Measurements from ENCODE around the gene DAAM2.

DAAM2 gene

GRCh38 chr6:39841291-39841690, 49.1 kb downstream of the DAAM2 start:
- no peak for DNase-seq (ENCODE audit: extremely low spot score, insufficient read length, low read depth)
- no peak for FAIRE-seq

GRCh38 chr6:39841923-39842322, 49.7 kb downstream of the DAAM2 start:
- FAIRE-seq (no peak), DNase-seq (ENCODE audit: extremely low spot score, insufficient read length, low read depth) (no peak)

DNA sequence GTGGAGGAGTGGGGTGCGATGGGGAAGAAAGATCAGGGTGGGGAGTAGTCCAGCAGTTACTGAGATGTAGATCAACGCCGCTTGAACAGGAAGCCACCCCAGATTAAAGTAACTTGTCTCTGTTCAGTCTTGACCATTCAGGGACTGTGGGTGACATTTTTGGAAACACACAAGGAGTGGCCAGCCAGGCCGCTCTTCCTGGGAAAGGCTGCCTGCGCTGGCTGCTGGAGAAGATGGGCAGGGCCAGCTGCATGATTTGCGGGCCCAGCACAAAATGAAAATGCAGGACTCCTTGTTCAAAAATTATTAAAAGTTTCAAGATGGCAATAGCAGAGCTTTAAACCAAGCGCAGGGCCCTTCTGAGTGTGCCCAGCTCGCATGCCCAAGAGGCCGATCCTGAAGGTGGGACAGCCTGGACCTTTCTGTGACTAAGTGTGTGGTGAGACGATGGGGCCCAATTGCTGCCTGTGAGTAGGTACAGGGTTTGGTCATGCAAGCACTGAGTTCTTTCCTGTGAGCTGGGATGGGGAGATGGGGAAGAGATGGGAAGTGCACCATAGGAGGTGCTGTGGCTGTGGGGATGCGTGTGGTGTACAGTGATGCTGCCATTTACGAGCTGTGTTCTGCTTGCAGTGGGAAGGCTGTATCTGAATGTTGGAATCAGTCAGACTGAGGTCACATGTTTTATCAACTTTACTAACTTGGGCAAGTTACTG, 51.3 kb downstream of the DAAM2 start:
- FAIRE-seq (no peak), DNase-seq (ENCODE audit: extremely low spot score, insufficient read length, low read depth) (no peak)

GRCh38 chr6:39844866-39845265, 52.7 kb downstream of the DAAM2 start:
- peak; percentile 33 for FAIRE-seq
- no peak for DNase-seq (ENCODE audit: extremely low spot score, insufficient read length, low read depth)

DNA sequence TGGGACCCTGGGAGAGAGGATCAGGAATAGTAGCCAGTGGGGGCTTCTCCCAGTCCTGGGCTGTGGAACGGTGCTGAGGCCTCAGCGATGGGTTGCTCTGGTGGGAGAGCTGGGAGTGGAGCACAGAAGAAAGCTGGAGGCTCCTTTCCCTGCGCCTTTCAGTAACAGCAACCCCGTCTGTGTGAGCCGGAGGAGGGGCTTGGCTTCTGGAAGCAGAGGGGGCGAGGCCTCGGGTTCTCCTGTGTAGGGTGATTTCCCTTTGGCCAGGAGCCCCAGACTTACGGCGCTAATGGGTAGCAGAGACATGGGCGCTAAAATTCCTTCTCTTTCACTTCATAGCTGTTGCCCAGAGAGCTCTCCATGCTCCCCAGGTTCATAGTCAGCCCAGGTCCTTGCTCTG, 55.0 kb downstream of the DAAM2 start:
- DNase-seq (ENCODE audit: extremely low spot score, insufficient read length, low read depth): no peak
- no peak for FAIRE-seq

- DNase-seq (ENCODE audit: extremely low spot score, insufficient read length, low read depth) (no peak), FAIRE-seq (no peak)
These were observed 56.0 kb downstream of the DAAM2 start for GRCh38 chr6:39848171-39848570.

DNA sequence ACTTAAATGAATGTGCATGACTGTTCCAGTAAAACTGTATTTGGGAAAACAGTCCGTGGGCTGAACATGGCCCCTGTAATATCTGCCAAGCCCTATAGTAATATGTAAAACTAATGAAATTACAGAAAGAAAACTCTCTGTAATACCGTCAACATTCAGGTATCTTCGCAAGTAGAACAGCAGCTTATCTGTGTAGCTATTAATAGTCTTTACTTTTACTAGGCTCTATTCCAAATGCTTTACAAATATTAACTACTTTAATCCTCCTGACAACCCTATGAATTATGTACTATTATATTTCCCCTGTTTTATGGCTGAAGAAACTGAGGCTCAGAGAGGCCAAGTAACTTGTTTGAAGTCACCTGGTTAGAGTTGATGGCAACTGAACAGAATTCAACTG, 57.1 kb downstream of the DAAM2 start:
- no peak for FAIRE-seq

DNA sequence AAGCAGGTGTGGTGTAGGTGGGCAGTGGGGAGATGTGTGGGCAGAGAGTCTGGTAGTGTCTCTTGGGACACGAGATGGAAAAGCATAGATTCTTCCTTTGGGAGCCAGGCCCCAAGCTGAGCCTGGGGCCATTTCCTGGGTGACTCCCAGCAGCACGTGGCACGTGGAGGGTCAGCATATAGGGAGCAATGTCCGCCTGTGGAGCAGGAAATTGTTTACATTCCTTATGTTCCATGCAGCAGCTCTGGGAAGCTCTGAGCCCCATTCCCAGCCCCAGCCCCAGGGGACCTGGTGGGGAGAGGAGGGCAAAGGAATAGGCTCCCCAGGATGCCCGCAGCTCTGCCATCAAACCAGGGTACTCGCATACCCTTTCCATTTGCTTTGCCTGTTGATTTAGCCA, 57.6 kb downstream of the DAAM2 start:
- FAIRE-seq: no peak
- DNase-seq (ENCODE audit: extremely low spot score, insufficient read length, low read depth): no peak

More for the DNA sequence above, 57.1 kb downstream of the DAAM2 start:
- DNase-seq (ENCODE audit: extremely low spot score, insufficient read length, low read depth): no peak

DNA sequence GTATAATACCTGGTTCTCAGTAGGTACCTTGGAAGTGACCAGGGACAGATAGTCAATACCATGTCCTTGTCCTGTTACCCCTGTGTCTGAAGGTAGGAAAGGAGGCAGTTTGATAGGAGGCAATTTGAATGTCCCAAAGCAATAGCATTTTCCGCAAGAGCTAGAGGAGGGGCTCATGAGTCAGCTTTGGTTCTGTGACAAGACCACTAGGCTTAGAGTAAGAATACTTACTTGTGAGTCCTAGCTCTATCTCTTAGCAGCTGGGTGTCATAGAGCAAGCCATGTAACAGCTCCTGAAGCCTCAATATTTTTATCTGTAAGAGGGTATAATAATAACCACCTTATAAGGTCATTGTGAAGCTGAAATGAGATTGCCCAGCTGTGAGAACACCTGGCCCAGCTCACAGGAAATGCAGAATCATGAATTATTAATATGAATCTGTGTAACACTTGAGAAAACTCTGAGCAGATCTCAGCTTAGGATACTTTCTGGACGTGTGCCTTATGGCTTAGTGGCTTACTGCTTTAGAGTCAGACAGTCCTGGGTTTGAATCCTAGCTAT, 58.6 kb downstream of the DAAM2 start:
- DNase-seq (ENCODE audit: extremely low spot score, insufficient read length, low read depth) (no peak), FAIRE-seq (no peak)

GRCh38 chr6:39851331-39851730, 59.2 kb downstream of the DAAM2 start:
- DNase-seq (ENCODE audit: extremely low spot score, insufficient read length, low read depth): no peak
- no peak for FAIRE-seq

- FAIRE-seq: no peak
- no peak for DNase-seq (ENCODE audit: extremely low spot score, insufficient read length, low read depth)
These were observed 60.1 kb downstream of the DAAM2 start for GRCh38 chr6:39852324-39852723.

DNA sequence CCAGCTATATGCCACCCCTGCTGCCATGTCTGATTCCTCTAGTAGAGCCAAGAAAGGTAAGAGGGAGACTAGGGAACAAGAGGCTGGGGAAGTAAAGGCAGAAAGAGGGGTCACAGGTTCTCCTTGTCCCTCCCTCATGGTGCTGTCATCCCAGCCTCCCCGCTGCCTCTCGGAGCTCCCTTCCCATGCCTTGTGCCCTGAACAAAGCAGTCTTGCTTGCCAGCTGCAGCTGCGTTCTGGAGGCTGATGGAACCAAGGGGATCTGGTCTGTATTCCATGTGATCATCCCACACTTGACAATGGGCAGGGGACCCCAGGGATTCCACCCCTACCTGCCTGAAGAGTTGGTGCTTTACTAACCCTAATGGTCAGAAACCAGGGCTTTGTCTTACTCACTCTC, 61.4 kb downstream of the DAAM2 start:
- FAIRE-seq: no peak
- no peak for DNase-seq (ENCODE audit: extremely low spot score, insufficient read length, low read depth)

- no peak for DNase-seq (ENCODE audit: extremely low spot score, insufficient read length, low read depth)
- FAIRE-seq: no peak
These were observed 63.3 kb downstream of the DAAM2 start for GRCh38 chr6:39855356-39855995.

DNA sequence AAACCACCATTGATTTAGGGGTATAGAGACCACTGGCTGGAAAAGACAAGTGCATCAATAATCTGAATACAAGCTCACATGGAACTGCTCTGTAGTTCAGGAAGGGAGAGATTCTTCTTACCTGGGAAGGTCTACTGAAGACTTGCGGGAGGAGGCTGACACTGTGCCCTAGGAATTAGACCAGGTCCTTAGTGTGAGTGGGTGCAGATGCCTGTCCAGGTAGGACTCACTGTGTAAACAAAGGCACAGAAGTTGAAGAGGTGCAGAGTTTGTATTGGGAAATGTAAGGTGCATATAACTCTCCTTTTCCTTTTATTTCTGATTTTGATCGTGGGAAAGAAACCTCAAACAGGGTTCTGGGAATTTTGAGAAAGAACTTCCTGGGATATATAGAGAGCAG, 66.8 kb downstream of the DAAM2 start:
- DNase-seq (ENCODE audit: extremely low spot score, insufficient read length, low read depth): no peak
- no peak for FAIRE-seq

- no peak for DNase-seq (ENCODE audit: extremely low spot score, insufficient read length, low read depth)
- no peak for FAIRE-seq
These were observed 69.5 kb downstream of the DAAM2 start for GRCh38 chr6:39861663-39862062.

DNA sequence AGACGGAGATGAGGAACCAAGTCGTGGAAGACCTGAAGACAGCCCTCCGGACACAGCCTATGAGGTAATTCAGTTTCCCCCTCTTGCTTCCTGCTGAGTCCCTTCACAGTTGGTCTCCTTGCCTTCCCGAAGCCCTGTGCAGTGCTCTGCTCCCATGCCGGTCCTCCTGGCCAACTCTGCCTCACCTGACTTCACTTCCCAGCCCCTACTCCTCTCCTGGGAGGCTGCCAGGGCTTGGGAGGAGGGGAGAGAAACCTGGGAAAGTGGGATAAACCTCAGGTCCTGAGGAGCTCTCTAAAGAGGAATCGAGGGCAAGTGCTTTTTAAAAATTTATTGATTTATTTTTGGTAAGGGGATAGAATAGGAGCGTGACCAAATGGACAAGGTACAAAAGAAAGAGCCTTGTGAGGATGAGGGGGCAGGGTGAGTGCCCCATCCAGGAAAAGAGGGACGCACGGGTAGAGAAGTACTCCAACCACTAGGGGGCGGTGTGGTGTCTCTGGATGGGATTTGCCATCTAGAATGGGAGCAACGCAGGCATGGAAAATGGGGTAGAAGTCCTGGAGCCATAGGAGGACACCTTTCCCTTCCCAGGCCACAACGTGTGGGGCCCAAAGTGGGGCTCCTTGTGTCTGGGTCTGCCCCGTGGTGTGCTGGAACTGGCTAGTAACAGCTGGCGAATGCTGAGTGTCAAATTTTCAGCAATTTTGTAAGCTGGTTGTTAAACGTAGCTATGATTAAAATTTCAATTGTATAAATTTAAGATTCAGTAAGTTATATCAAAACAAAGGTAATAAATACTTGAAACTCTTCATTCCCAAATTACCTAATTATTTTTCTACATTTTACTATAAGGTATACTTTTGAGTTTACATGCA, 73.1 kb downstream of the DAAM2 start:
- DNase-seq (ENCODE audit: extremely low spot score, insufficient read length, low read depth) (no peak), FAIRE-seq (no peak)

DNA sequence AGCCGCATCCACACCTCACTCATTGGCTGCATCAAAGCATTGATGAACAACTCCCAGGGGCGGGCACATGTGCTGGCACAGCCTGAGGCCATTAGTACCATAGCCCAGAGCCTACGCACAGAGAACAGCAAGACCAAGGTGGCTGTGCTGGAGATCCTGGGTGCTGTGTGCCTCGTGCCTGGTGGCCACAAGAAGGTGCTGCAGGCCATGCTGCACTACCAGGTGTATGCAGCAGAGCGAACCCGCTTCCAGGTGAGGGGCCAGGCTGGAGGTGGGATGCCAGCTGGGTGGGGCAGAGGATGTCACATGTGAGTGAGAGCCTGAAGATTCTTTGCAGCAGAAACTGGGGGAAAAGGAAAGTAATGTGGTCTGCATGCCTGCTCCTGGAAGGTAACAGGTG, 75.4 kb downstream of the DAAM2 start:
- FAIRE-seq (no peak), DNase-seq (ENCODE audit: extremely low spot score, insufficient read length, low read depth) (no peak)

DNA sequence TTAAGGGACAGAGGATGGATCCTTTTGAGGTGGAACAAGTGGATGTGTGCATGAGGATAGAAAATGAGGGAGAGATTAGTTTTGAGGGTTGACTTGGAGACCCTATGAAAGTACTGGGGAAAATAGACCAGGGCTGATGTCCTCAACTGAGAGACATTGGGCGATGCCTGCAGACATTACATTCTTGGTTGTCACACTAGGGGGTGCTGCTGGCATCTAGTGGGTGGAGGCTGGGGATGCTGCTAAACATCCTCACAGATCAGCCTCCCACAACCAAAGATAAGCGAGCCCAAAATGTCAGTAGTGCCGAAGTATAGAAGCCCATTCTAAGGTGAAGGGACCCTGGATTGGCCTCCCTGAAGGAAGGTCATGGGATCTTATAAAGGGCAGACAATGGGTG, 78.8 kb downstream of the DAAM2 start:
- FAIRE-seq (no peak), DNase-seq (ENCODE audit: extremely low spot score, insufficient read length, low read depth) (no peak)

DNA sequence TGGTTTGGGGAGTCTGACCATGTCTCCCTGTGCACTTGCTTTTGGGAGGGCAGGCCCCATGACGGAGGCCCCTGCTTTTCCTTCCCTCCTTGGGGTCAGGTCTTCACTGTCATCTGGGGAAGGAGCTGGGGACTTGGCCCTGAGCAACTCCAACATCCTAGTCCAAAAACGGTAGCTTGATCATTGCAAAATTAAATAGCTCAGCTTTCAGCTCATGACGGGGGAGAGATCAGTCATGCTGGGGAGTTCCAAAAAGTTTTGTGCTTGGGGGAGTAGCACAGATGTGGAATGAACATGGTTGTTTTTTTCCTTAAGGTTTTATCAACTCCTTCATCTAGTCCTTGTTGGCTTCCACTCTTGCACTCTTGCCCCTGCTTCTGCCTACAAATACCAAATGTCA, 81.3 kb downstream of the DAAM2 start:
- FAIRE-seq: no peak
- no peak for DNase-seq (ENCODE audit: extremely low spot score, insufficient read length, low read depth)

GRCh38 chr6:39876111-39876510, 83.9 kb downstream of the DAAM2 start:
- FAIRE-seq: no peak
- DNase-seq (ENCODE audit: extremely low spot score, insufficient read length, low read depth): no peak

GRCh38 chr6:39876826-39877225, 84.7 kb downstream of the DAAM2 start:
- DNase-seq (ENCODE audit: extremely low spot score, insufficient read length, low read depth) (no peak), FAIRE-seq (no peak)
